ENCODE results near the gene LPIN1. TPM values are rescaled to one million over a fixed set of nuclear protein-coding genes. Genes with fewer than 3 reads are reported as not detected.
A peak's percentile ranks its signal among the peaks of the same experiment; 100 is the strongest.

The LPIN1 gene
- total and polyA plus RNA-seq, 12 donors: 18.9 to 61.0 (median 34.4) TPM

GRCh38 chr2:11750917-11751316 lies 4.5 kb downstream of the LPIN1 start:
- Histone ChIP-seq H3K27me3 (no peaks in the 10 kb centered on the region), H3K9me3 (no peaks in the 10 kb centered on the region), H3K4me3 (no peak overlapping the region), H3K36me3 (no peaks in the 10 kb centered on the region), H3K27ac (peak overlapping the region in 1 of 10 donors; percentile 47), H3K4me1 (peaks cover 13 to 82% (median 64%) of the 10 kb centered on the region in 9 donors)
- ATAC-seq (peak in 1 of 8 donors; percentile 9), DNase-seq (no peak)
- no peak for TF ChIP-seq CTCF (IDR thresholded peaks at IDR 0.05)
- intact Hi-C loops (cut with DNase I): no loop called here
- WGBS, 2 donors: 46 to 59% methylated on average over 7 of the region's 7 CpGs

- intact Hi-C loops (cut with DNase I): no loop called here
- TF ChIP-seq CTCF (IDR thresholded peaks at IDR 0.05): no peak
- H3K27ac ChIP-seq: peak overlapping the region in 2 of 10 donors; percentile 41 to 84
- H3K9me3 ChIP-seq: no peaks in the 10 kb centered on the region
- H3K36me3 ChIP-seq: no peaks in the 10 kb centered on the region
- ATAC-seq (no peak), DNase-seq (no peak)
- H3K27me3 ChIP-seq: no peaks in the 10 kb centered on the region
- 81 to 92% methylated on average over 8 of the region's 8 CpGs for WGBS, 2 donors
- H3K4me3 ChIP-seq: no peak overlapping the region
- H3K4me1 ChIP-seq: peaks cover 11 to 78% (median 50%) of the 10 kb centered on the region in 9 donors
These were observed 6.5 kb downstream of the LPIN1 start for GRCh38 chr2:11752906-11753305.

GRCh38 chr2:11753452-11753885 lies 7.0 kb downstream of the LPIN1 start:
- WGBS, 2 donors: 28 to 42% methylated on average over 5 of the region's 5 CpGs
- Histone ChIP-seq H3K27me3 (no peaks in the 10 kb centered on the region), H3K4me1 (peaks cover 9 to 75% (median 44%) of the 10 kb centered on the region in 9 donors), H3K9me3 (no peaks in the 10 kb centered on the region), H3K4me3 (peak overlapping the region in 2 of 10 donors; percentile 3 to 37), H3K36me3 (no peaks in the 10 kb centered on the region), H3K27ac (peak overlapping the region in 6 of 10 donors; percentile 21 to 84 (median 46))
- intact Hi-C loops (cut with DNase I): no loop called here
- TF ChIP-seq CTCF (IDR thresholded peaks at IDR 0.05): no peak
- ATAC-seq (peak; percentile 31 to 63 (median 52)), DNase-seq (no peak)

GRCh38 chr2:11753886-11754699 lies 7.7 kb downstream of the LPIN1 start:
- Histone ChIP-seq H3K27ac (peak overlapping the region in 7 of 10 donors; percentile 4 to 84 (median 41)), H3K27me3 (no peaks in the 10 kb centered on the region), H3K4me3 (peak overlapping the region in 2 of 10 donors; percentile 3 to 37), H3K9me3 (no peaks in the 10 kb centered on the region), H3K4me1 (peaks cover 12 to 74% (median 42%) of the 10 kb centered on the region in 9 donors), H3K36me3 (no peaks in the 10 kb centered on the region)
- TF ChIP-seq CTCF (IDR thresholded peaks at IDR 0.05): no peak
- WGBS, 2 donors: 38 to 40% methylated on average over 15 of the region's 15 CpGs
- peak in 1 of 2 donors; percentile 31 for DNase-seq
- intact Hi-C loops (cut with DNase I): no loop called here
- peak; percentile 20 to 83 (median 64) for ATAC-seq

All from heart right ventricle (tissue), 16 donors.